PC-9 (cell line): ENCODE results near the gene WDR72. TPM values are rescaled to one million over a fixed set of nuclear protein-coding genes. Genes with fewer than 3 reads are reported as not detected.

ENCODE experiments used
- BruUV-seq: library from RNA; stranded (reverse); fragments of 400-500 nt; replicated peaks from 2 replicates; lab custom pipeline; 2021; lab: Mats Ljungman, UMichigan
- CTCF ChIA-PET: fragments of 300-600 bp; sonication (Branson Sonifier 250); formaldehyde crosslinking; loops from one replicate; lab custom pipeline; 2022; ENCODE audit warnings: antibody characterized with exemption; lab: Charles Lee
- POLR2A ChIA-PET: fragments of 300-600 bp; sonication (Branson Sonifier 250); formaldehyde crosslinking; loops from one replicate; lab custom pipeline; 2022; ENCODE audit warnings: antibody characterized with exemption; ENCODE audit not compliant: unreplicated experiment; lab: Charles Lee
- DNase-seq, 2 experiments: peaks; one replicate each; pipeline versions ENCODE4 v3.0.0 to v3.0.0-alpha.2; 2015 to 2022; ENCODE audit warnings: mixed read lengths in 1 of 2
- H2AFZ ChIP-seq: fragments of 200-600 bp; sonication (generic); 2 replicates; pipeline ENCODE4 v1.8.1; 2017; ENCODE audit warnings: antibody characterized with exemption
- H3F3A ChIP-seq: fragments of 200-600 bp; sonication (generic); 2 replicates; pipeline ENCODE4 v1.8.1; 2017; ENCODE audit warnings: antibody characterized with exemption, mild to moderate bottlenecking, low read depth; ENCODE audit not compliant: insufficient read depth
- H3K27ac ChIP-seq: fragments of 200-600 bp; sonication (generic); 2 replicates; pipeline ENCODE4 v1.6.1; 2016; ENCODE audit warnings: mixed run types
- H3K27me3 ChIP-seq: fragments of 200-600 bp; sonication (generic); 2 replicates; pipeline ENCODE4 v1.6.1; 2016; ENCODE audit warnings: low read depth, mixed run types; ENCODE audit not compliant: insufficient read depth
- H3K36me3 ChIP-seq: fragments of 200-600 bp; sonication (generic); 2 replicates; pipeline ENCODE4 v1.6.1; 2016; ENCODE audit warnings: low read depth, mixed run types
- H3K4me1 ChIP-seq: fragments of 200-600 bp; sonication (generic); replicated peaks from 2 replicates; pipeline ENCODE4 v1.6.1; 2016; ENCODE audit warnings: mixed run types; ENCODE audit not compliant: insufficient read depth
- H3K4me2 ChIP-seq: fragments of 200-600 bp; sonication (generic); 2 replicates; pipeline ENCODE4 v1.6.1; 2017; ENCODE audit warnings: mixed run types
- H3K4me3 ChIP-seq: fragments of 200-600 bp; sonication (generic); 2 replicates; pipeline ENCODE4 v1.6.1; 2016; ENCODE audit warnings: mixed run types
- H3K79me2 ChIP-seq: fragments of 200-600 bp; sonication (generic); 2 replicates; pipeline ENCODE4 v1.6.1; 2017; ENCODE audit warnings: low read depth, mixed run types
- H3K9me2 ChIP-seq: fragments of 200-600 bp; sonication (generic); 2 replicates; pipeline ENCODE4 v1.8.1; 2017; ENCODE audit warnings: mild to moderate bottlenecking; ENCODE audit not compliant: insufficient read depth
- H3K9me3 ChIP-seq: fragments of 200-600 bp; sonication (generic); 2 replicates; pipeline ENCODE4 v1.8.1; 2016; ENCODE audit warnings: low read depth; ENCODE audit not compliant: insufficient read depth
- H4K20me1 ChIP-seq: fragments of 200-600 bp; sonication (generic); 2 replicates; pipeline ENCODE4 v1.8.1; 2017; ENCODE audit not compliant: insufficient read depth
- EZH2 ChIP-seq: fragments of 200-600 bp; sonication (generic); IDR thresholded peaks from 2 replicates; pipeline ENCODE4 v1.8.0; 2017; ENCODE audit warnings: antibody characterized with exemption, low read depth
- intact Hi-C: fragments of 100-400 bp; cut with micrococcal nuclease; formaldehyde crosslinking; loops from one replicate; pipeline ENCODE4 v1.10.0; 2022; ENCODE audit not compliant: unreplicated experiment
- total RNA-seq: library from RNA; stranded (reverse); gene quantifications from 2 replicates; pipeline ENCODE4 v1.2.3, GENCODE V29; 2021
- TF ChIP-seq, protein P1 (sequence below): fragments of 200-600 bp; sonication (generic); conservative IDR thresholded peaks from 2 replicates; pipeline ENCODE4 v1.6.1; 2017; ENCODE audit warnings: mixed run types, antibody characterized with exemption, mild to moderate bottlenecking, moderate library complexity

WDR72 gene
- total RNA-seq, 1 experiment from 2014 or later: 1.9 TPM

GRCh38 chr15:53506370-53506769 lies 253.1 kb downstream of the WDR72 start:
- H3K4me3 ChIP-seq: no peak overlapping the region
- H3K9me2 ChIP-seq: no peaks in the 10 kb centered on the region
- H3K36me3 ChIP-seq: no peaks in the 10 kb centered on the region
- H3K4me2 ChIP-seq: no peak overlapping the region
- BruUV-seq: no TSS peak
- no peaks in the 10 kb centered on the region for H3K4me1 ChIP-seq
- no peak overlapping the region for H2AFZ ChIP-seq
- H3K79me2 ChIP-seq: no peaks in the 10 kb centered on the region
- no peak overlapping the region for H3K27ac ChIP-seq
- intact Hi-C loops: no loop called here
- H3K27me3 ChIP-seq: no peaks in the 10 kb centered on the region
- DNase-seq: no peak
- TF ChIP-seq, protein P1, sequence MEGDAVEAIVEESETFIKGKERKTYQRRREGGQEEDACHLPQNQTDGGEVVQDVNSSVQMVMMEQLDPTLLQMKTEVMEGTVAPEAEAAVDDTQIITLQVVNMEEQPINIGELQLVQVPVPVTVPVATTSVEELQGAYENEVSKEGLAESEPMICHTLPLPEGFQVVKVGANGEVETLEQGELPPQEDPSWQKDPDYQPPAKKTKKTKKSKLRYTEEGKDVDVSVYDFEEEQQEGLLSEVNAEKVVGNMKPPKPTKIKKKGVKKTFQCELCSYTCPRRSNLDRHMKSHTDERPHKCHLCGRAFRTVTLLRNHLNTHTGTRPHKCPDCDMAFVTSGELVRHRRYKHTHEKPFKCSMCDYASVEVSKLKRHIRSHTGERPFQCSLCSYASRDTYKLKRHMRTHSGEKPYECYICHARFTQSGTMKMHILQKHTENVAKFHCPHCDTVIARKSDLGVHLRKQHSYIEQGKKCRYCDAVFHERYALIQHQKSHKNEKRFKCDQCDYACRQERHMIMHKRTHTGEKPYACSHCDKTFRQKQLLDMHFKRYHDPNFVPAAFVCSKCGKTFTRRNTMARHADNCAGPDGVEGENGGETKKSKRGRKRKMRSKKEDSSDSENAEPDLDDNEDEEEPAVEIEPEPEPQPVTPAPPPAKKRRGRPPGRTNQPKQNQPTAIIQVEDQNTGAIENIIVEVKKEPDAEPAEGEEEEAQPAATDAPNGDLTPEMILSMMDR: no peak
- no peak for TF ChIP-seq EZH2
- H4K20me1 ChIP-seq: no peaks in the 10 kb centered on the region
- no peaks in the 10 kb centered on the region for H3K9me3 ChIP-seq
- H3F3A ChIP-seq: no peaks in the 10 kb centered on the region
- ChIA-PET POLR2A (no interaction called here), CTCF (no interaction called here)

GRCh38 chr15:53498996-53499395 lies 260.5 kb downstream of the WDR72 start:
- no peaks in the 10 kb centered on the region for H3K36me3 ChIP-seq
- BruUV-seq: no TSS peak

DNA sequence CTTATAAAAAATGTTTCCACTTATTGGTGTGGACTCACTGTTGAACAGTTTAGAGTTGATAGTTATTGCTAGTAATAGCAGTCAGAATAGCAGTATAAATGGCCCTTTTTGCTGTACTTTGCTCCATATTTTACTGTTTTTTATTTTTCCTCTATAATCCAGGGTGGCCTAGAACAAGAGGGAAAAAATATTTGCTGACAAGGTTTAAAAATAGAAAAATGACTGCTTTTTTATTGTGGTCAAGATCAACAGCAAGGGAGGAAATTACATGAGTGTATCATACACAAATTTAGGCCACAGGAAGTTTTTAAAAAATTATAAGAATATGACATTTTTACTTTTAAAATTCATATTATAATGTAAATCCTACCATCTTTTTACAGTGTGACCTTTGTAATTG lies 269.1 kb downstream of the WDR72 start:
- DNase-seq: no peak
- Histone ChIP-seq H3K9me2 (no peaks in the 10 kb centered on the region), H2AFZ (no peak overlapping the region), H3K27me3 (no peaks in the 10 kb centered on the region), H3K4me1 (no peaks in the 10 kb centered on the region), H3K4me2 (no peak overlapping the region), H4K20me1 (no peaks in the 10 kb centered on the region), H3F3A (no peaks in the 10 kb centered on the region), H3K9me3 (no peaks in the 10 kb centered on the region), H3K36me3 (no peaks in the 10 kb centered on the region), H3K27ac (no peak overlapping the region), H3K79me2 (no peaks in the 10 kb centered on the region), H3K4me3 (no peak overlapping the region)
- ChIA-PET CTCF (no interaction called here), POLR2A (no interaction called here)
- BruUV-seq: no TSS peak
- intact Hi-C loops: no loop called here
- TF ChIP-seq, protein P1: no peak

More at GRCh38 chr15:53498996-53499395, 260.5 kb downstream of the WDR72 start:
- no peak for DNase-seq
- Histone ChIP-seq H3K4me2 (no peak overlapping the region), H3K27ac (no peak overlapping the region), H3K27me3 (no peaks in the 10 kb centered on the region), H3K4me1 (no peaks in the 10 kb centered on the region), H3K79me2 (no peaks in the 10 kb centered on the region), H2AFZ (no peak overlapping the region), H3K9me3 (no peaks in the 10 kb centered on the region), H3K9me2 (no peaks in the 10 kb centered on the region), H3K4me3 (no peak overlapping the region), H3F3A (no peaks in the 10 kb centered on the region), H4K20me1 (no peaks in the 10 kb centered on the region)
- CTCF ChIA-PET: no interaction called here
- POLR2A ChIA-PET: no interaction called here
- intact Hi-C loops: no loop called here
- no peak for TF ChIP-seq EZH2
- TF ChIP-seq, protein P1: no peak
